CD4-positive, alpha-beta T cell treated with Interleukin-17A for 4 hours (primary cell): ENCODE measurements around the gene ZCCHC17.
"Not testable (repeated sequence)": the region's sequence is repeated elsewhere in the genome, so short reads cannot be mapped to it uniquely, and the experiment has no call there.

ENCODE experiments used
- DNase-seq: peaks from one replicate; pipeline ENCODE4 v3.0.0-alpha.2; 2020; ENCODE audit warnings: mixed read lengths

The ZCCHC17 gene

GRCh38 chr1:31372051-31372450, 75.2 kb downstream of the ZCCHC17 start:
- DNase-seq = no peak

DNA sequence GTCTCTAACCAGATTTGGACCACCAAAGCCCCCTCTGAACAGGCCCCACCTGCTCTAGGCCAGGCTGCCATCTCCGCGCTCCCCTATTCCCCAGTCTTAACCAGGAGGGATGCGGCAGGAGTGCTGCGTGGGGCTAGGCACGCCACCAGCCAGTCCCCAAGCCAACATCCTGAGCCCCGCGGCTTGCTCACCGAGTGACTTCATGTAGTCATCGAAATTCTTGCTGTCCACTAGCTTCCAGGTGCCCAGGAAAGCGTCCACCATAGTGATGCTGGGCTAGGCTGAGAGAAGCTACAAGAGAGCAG, 75.9 kb downstream of the ZCCHC17 start:
- no peak for DNase-seq

DNA sequence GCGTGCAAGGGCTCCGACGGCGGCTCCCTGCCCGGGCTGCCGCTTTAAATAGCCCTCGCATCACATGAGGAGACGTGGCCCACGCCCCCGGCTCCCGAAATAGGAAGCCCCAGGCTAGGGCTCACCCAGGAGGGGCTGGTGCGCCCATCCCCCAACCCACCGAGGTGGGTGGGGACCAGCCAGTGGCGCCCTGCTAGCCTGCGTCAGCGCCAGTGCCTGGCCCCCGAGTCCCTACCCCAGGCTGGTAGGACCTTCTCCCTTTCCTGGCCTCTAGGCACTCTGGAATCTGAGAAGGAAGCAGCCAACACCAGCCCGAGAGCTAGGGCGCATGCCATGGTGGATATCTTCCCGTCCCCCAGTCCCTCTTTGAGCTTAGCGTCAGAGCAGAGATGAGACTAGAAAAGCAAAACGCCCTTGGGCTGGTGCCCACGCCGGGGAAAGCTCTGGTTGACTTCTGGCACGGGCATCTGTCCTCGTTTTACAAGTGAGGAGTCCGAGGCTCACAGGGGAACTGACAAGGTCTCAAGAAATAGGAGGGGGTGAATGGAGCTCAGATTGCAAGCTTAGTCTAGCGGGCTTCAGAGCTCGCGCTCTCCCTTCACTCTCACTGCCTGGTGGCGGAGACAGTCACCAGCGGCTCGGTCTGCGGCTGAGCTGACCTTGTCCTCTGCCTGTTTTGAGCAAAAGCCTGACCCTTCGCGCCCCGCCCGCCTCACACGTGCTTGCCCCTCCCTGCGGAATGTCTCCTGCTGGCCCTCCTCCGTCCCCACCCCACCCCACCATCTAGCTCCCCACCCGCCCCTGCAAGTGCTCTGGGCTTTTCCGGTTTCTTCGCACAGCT, 76.4 kb downstream of the ZCCHC17 start, which contains the start of gene FABP3:
TSS of gene FABP3 (minus strand) at position 21 of the 841 bp plus-strand sequence. CDS start 62 bp downstream, outside the sequence.
- peak; percentile 19 for DNase-seq

- no peak for DNase-seq
Measured at GRCh38 chr1:31373897-31374486, 77.2 kb downstream of the ZCCHC17 start.

DNA sequence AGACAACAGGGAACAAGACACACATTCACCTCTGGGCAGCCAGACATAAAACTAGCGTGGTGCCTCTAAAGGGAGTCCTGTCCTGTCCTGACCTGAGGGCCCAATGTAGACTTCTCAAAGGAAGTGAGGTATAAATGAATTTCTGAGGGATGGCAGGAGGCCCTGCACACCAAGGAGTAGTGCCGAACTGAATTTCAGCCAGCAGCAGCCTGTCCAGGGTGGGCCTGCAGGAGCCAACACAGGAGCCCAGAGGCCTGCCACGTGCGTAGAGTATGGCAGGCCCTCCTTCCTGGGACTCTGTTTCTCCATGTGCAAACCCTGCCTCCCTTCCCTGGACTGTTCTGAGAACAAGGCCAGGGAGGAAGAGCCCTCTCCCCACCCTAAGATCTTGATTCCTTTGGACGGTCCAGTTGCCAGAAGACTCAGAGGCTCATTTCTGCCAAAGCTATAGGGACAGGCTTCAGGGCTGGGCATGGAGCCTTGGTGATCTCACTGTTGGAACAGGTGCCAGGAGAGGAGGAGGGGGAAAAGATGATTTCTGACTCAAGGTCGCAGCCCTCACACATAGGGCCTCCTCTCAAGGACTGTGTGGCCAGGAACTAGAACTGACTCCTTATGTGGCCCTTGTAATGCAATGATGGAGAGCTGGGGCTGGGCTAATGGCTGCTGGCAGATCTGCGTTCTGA, 77.8 kb downstream of the ZCCHC17 start:
- no peak for DNase-seq

DNA sequence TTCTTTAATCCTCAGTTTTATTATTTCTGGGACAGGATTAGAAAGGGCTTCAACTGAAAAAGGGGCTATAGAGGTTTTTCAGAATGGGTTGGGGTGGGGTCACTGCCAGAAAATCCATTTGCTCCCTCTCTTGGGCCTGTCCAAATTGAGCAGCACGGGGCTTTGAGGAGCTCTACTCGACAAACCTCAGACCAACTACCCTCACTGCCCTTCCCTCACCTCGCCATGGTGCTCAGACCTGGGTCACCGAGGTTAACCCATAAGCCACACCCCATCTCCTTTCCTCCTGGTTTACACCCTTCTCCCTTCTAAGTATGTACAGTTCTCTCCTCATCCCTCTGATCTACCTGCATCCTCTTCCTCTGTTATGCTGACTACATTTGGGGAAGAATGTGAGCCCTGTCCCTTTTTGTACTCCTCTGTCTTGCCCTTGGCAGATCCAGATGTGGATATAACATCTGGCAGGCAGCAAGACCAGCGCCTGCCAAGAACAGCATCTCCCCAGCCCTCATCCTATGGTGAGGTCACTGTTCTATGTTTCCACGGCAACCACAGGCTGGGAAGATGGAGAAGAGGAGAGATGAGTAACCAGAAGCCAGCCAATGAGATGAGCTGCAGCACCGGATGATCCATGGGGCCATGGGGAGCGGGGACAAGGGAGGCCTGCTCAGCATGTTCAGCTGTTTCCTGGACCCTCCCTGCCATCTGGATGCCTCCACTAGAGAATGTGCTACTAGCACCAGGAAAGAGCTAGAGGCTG, 79.7 kb downstream of the ZCCHC17 start:
- DNase-seq = no peak

GRCh38 chr1:31377364-31377863, 80.6 kb downstream of the ZCCHC17 start:
- no peak for DNase-seq

GRCh38 chr1:31378001-31378400, 81.2 kb downstream of the ZCCHC17 start:
- no peak for DNase-seq

GRCh38 chr1:31380181-31380580, 83.3 kb downstream of the ZCCHC17 start:
- DNase-seq = no peak

DNA sequence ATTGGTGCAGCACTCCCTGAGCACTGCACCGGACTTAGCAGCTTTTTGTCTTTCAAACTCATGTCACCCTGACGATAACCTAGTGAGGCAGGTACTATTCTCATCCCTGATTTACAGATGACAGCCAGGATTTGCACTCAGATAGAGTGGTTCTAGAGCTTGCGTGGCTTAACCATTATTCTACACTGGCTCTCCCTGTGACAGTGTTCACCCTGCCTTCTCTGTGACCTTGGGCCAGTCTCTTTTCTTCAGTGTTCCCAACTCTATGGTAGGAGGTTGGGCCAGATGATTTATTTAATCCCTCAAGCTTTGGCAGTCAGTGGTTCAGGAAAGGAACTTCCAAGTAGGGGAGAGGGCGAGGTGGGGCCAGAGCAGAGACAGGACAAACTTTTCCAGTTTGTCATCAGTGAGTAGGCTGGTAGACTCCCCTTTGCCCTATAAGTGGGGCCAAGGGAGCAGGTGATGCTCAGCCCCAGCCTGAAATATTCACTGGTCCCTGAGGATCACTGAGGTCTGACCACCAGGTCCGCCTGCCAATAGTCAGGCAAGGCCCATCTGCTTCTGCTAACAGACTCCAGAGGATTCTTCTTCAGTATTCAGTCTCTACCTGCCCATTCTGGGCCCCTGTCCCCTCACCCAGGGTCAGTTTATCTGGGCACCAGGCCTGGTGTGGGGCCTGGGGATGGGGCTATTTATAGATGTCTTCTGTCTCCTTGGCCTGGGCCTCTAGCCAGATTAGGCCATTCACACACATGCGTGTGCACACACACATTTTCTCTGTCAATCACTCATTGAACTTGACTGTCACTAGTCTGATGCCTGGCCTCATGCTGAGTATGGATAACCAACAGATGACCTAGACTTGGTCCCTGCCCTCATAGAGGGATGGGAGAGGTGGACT, 84.8 kb downstream of the ZCCHC17 start:
- DNase-seq = no peak

GRCh38 chr1:31382379-31382989, 85.7 kb downstream of the ZCCHC17 start:
- DNase-seq = no peak

GRCh38 chr1:31383967-31384366, 87.1 kb downstream of the ZCCHC17 start:
- no peak for DNase-seq

GRCh38 chr1:31386576-31387243, 89.9 kb downstream of the ZCCHC17 start:
- not testable (repeated sequence) for DNase-seq

- no peak for DNase-seq
Measured at GRCh38 chr1:31387612-31388011, 90.8 kb downstream of the ZCCHC17 start.

GRCh38 chr1:31389616-31390015, 92.8 kb downstream of the ZCCHC17 start:
- DNase-seq = no peak

- DNase-seq = no peak
Measured at GRCh38 chr1:31390071-31390470, 93.2 kb downstream of the ZCCHC17 start.

DNA sequence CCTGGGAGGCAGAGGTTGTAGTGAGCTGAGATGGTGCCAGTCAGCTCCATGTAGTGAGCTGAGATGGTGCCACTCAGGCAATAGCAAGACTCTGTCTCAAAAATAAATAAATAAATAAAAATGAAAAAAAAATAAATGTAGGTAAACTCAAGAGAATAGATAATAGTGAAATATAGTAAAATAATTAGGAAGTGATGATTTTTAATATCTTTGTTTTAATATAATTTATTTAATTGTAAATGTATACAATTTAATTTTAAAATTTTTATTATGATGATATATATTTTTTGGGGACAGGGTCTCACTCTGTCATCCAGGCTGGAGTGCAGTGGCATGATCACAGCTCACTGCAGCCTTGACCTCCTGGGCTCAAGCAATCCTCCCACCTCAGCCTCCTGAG, 96.6 kb downstream of the ZCCHC17 start:
- no peak for DNase-seq

DNA sequence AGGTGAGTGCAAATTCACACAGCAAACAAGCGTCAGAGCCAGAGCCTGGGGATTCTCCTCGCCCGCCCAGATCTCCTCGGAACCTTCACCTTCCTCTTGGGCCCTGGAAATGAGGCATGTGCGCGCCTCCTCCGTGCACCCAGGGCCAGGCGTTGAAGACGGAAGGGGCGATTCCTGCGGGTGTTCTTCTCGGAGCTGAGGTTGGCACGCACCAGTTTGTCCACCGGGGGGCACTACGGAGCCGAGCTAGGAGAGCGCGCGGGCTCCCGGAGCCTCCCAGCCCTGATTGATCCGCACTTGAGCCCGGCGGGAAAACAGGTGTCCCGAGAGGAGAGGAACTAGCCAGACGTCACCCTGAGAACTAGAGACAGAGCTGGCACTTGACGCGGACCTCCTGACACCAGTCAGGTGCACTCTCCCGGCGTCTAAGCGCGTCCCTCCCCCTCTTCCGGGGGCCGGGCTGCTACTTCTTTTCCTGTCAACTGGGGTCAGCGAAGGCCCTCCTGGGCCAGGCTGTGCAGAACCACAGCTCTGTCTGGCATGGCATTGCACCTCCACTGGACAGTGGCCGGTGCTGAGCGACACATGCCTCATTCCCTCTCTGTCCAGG, 97.9 kb downstream of the ZCCHC17 start:
- peak; percentile 86 for DNase-seq

GRCh38 chr1:31396633-31397351, 100.0 kb downstream of the ZCCHC17 start:
- DNase-seq = peak; percentile 9
